IMR-90 (cell line): ENCODE data around the gene MIER1. TPM values are rescaled to one million over a fixed set of nuclear protein-coding genes. Genes with fewer than 3 reads are reported as not detected.

ENCODE experiments used
- ATAC-seq: fragments of 200-7000 bp; cut with Tn5 transposase; 2 replicates; pipeline ENCODE4 v1.9.1; 2020; ENCODE audit warnings: low read depth, mild to moderate bottlenecking, moderate library complexity
- BruUV-seq: library from RNA; stranded (reverse); fragments of 400-500 nt; replicated peaks from 2 replicates; lab custom pipeline; 2021; lab: Mats Ljungman, UMichigan
- CTCF ChIA-PET: fragments of 300-600 bp; formaldehyde crosslinking; extraction: SDS; loops from one replicate; lab custom pipeline; 2021; ENCODE audit warnings: antibody characterized with exemption; lab: Yijun Ruan, JAX
- POLR2A ChIA-PET: fragments of 300-600 bp; sonication (Branson Sonifier 250); formaldehyde crosslinking; loops from one replicate; lab custom pipeline; 2022; ENCODE audit warnings: antibody characterized with exemption; ENCODE audit not compliant: unreplicated experiment; lab: Charles Lee
- DNase-seq: peaks from one replicate; pipeline ENCODE4 v3.0.0; 2013
- H2AFZ ChIP-seq: replicated peaks from 2 replicates; pipeline ENCODE3; 2013; ENCODE audit warnings: low read length, mild to moderate bottlenecking; ENCODE audit not compliant: poor library complexity
- H2AK5ac ChIP-seq: 2 replicates; pipeline ENCODE4 v1.6.1; 2013; ENCODE audit warnings: low read depth, low read length, inconsistent platforms
- H2AK9ac ChIP-seq: replicated peaks from 2 replicates; pipeline ENCODE3; 2013; ENCODE audit warnings: mild to moderate bottlenecking, low read depth, low read length, moderate library complexity; ENCODE audit not compliant: poor library complexity
- H2BK120ac ChIP-seq: 2 replicates; pipeline ENCODE4 v1.6.1; 2013; ENCODE audit warnings: low read depth, low read length, inconsistent platforms
- H2BK15ac ChIP-seq: 3 replicates; pipeline ENCODE4 v1.6.1; 2013; ENCODE audit warnings: low read depth, low read length, inconsistent platforms
- H2BK20ac ChIP-seq: 2 replicates; pipeline ENCODE4 v1.6.1; 2013; ENCODE audit warnings: low read depth, mild to moderate bottlenecking, inconsistent platforms, low read length, moderate library complexity
- H2BK5ac ChIP-seq: 2 replicates; pipeline ENCODE4 v1.6.1; 2013; ENCODE audit warnings: mild to moderate bottlenecking, low read depth, low read length, inconsistent platforms; ENCODE audit not compliant: poor library complexity, severe bottlenecking
- H3K14ac ChIP-seq: replicated peaks from 2 replicates; pipeline ENCODE4 v1.6.1; 2013; ENCODE audit warnings: low read depth, low read length, inconsistent platforms
- H3K18ac ChIP-seq: 2 replicates; pipeline ENCODE4 v1.6.1; 2013; ENCODE audit warnings: low read depth, low read length, control low read depth
- H3K23ac ChIP-seq: 2 replicates; pipeline ENCODE4 v1.6.1; 2013; ENCODE audit warnings: low read depth, low read length, inconsistent platforms
- H3K27ac ChIP-seq: 2 replicates; pipeline ENCODE4 v1.5.1; 2013; ENCODE audit warnings: mild to moderate bottlenecking, control low read depth, low read length; ENCODE audit not compliant: insufficient read depth
- H3K27me3 ChIP-seq: 2 replicates; pipeline ENCODE4 v1.6.1; 2013; ENCODE audit warnings: low read length; ENCODE audit not compliant: control insufficient read depth, insufficient read depth
- H3K36me3 ChIP-seq: 2 replicates; pipeline ENCODE4 v1.6.1; 2013; ENCODE audit warnings: low read length, mixed read lengths; ENCODE audit not compliant: control insufficient read depth, insufficient read depth
- H3K4ac ChIP-seq: 2 replicates; pipeline ENCODE4 v1.6.1; 2013; ENCODE audit warnings: low read depth, low read length, inconsistent platforms
- H3K4me1 ChIP-seq: 2 replicates; pipeline ENCODE4 v1.6.1; 2013; ENCODE audit warnings: low read length, mixed read lengths; ENCODE audit not compliant: control insufficient read depth, insufficient read depth
- H3K4me2 ChIP-seq: 2 replicates; pipeline ENCODE4 v1.6.1; 2013; ENCODE audit warnings: low read depth, mild to moderate bottlenecking, control low read depth, low read length, moderate library complexity
- H3K4me3 ChIP-seq: 2 replicates; pipeline ENCODE4 v1.5.1; 2013; ENCODE audit warnings: low read depth, mild to moderate bottlenecking, control low read depth, low read length, moderate library complexity; ENCODE audit not compliant: insufficient read depth
- H3K56ac ChIP-seq: 2 replicates; pipeline ENCODE4 v1.6.1; 2013; ENCODE audit warnings: low read length, inconsistent platforms; ENCODE audit not compliant: insufficient read depth; ENCODE audit errors: extremely low read depth
- H3K79me1 ChIP-seq, 2 experiments: 2 replicates each; pipeline ENCODE4 v1.6.1; 2013; ENCODE audit warnings: low read length in 2 of 2, inconsistent platforms in 1 of 2, low read depth in 1 of 2
- H3K9ac ChIP-seq: 2 replicates; pipeline ENCODE4 v1.6.1; 2013; ENCODE audit warnings: low read depth, low read length, control low read depth
- H3K9me1 ChIP-seq: 2 replicates; pipeline ENCODE4 v1.6.1; 2013; ENCODE audit warnings: low read length, inconsistent platforms; ENCODE audit not compliant: insufficient read depth
- H3K9me3 ChIP-seq: 2 replicates; pipeline ENCODE4 v1.6.1; 2013; ENCODE audit warnings: low read length; ENCODE audit not compliant: control insufficient read depth, insufficient read depth
- H4K20me1 ChIP-seq: 2 replicates; pipeline ENCODE4 v1.6.1; 2013; ENCODE audit warnings: low read length, inconsistent platforms; ENCODE audit not compliant: insufficient read depth
- H4K5ac ChIP-seq: 2 replicates; pipeline ENCODE4 v1.6.1; 2013; ENCODE audit warnings: mild to moderate bottlenecking, low read depth, low read length, control low read depth
- H4K8ac ChIP-seq, 2 experiments: 2 replicates each; pipeline ENCODE4 v1.6.1; 2013; ENCODE audit warnings: low read depth in 2 of 2, low read length in 2 of 2, control low read depth in 1 of 2, inconsistent platforms in 1 of 2
- H4K91ac ChIP-seq: 2 replicates; pipeline ENCODE4 v1.6.1; 2013; ENCODE audit warnings: low read depth, low read length, inconsistent platforms; ENCODE audit not compliant: insufficient read depth
- BHLHE40 ChIP-seq: fragments of 150-350 bp; IDR thresholded peaks from 2 replicates; pipeline ENCODE4 v1.6.1; 2016; ENCODE audit warnings: mild to moderate bottlenecking, low read depth, low read length
- CEBPB ChIP-seq: IDR thresholded peaks from 2 replicates; pipeline ENCODE4 v1.6.1; 2012; ENCODE audit warnings: low read depth, low read length, improper control_type of control experiment
- CTCF ChIP-seq: conservative IDR thresholded peaks from 2 replicates; pipeline ENCODE4 v1.5.1; 2012; ENCODE audit warnings: mild to moderate bottlenecking, low read depth, low read length, improper control_type of control experiment
- ELK1 ChIP-seq: fragments of 150-350 bp; IDR thresholded peaks from 2 replicates; pipeline ENCODE4 v1.6.1; 2016; ENCODE audit warnings: low read depth, mild to moderate bottlenecking, low read length, moderate library complexity, borderline replicate concordance
- FOS ChIP-seq: fragments of 150-350 bp; IDR thresholded peaks from 2 replicates; pipeline ENCODE4 v1.6.1; 2016; ENCODE audit warnings: low read depth, low read length
- MAZ ChIP-seq: IDR thresholded peaks from 2 replicates; pipeline ENCODE4 v1.6.1; 2012; ENCODE audit warnings: low read depth, mild to moderate bottlenecking, low read length, improper control_type of control experiment, moderate library complexity, borderline replicate concordance
- NFE2L2 ChIP-seq: fragments of 150-350 bp; IDR thresholded peaks from 2 replicates; pipeline ENCODE4 v1.6.1; 2016; ENCODE audit warnings: low read depth, mild to moderate bottlenecking, low read length
- RAD21 ChIP-seq: IDR thresholded peaks from 2 replicates; pipeline ENCODE4 v1.6.1; 2012; ENCODE audit warnings: low read length, improper control_type of control experiment
- RCOR1 ChIP-seq: IDR thresholded peaks from 2 replicates; pipeline ENCODE4 v1.6.1; 2012; ENCODE audit warnings: mild to moderate bottlenecking, low read length, improper control_type of control experiment; ENCODE audit not compliant: insufficient replicate concordance
- RFX5 ChIP-seq: IDR thresholded peaks from 2 replicates; pipeline ENCODE4 v1.8.0; 2012; ENCODE audit warnings: low read depth, mild to moderate bottlenecking, low read length, moderate library complexity
- WGBS, 2 experiments: methylation state at CpG; one replicate each; pipeline versions ENCODE4 v1.1.5 to v1.1.7; 2013; ENCODE audit warnings: missing lambda C conversion rate in 2 of 2; ENCODE audit not compliant: insufficient read length in 1 of 2; ENCODE audit errors: extremely low coverage in 2 of 2; 5-methylcytosine and 5-hydroxymethylcytosine counted together
- dilution Hi-C: fragments of 300-500 bp; cut with HindIII; formaldehyde crosslinking; loops from one replicate; pipeline ENCODE4 v1.14.3; 2018; ENCODE audit warnings: low sequenced_read_pairs; ENCODE audit not compliant: unreplicated experiment
- in situ Hi-C: fragments of 300-500 bp; cut with MboI; formaldehyde crosslinking; loops from 3 replicates; pipeline ENCODE4 v1.14.3; 2019; ENCODE audit warnings: low sequenced_read_pairs, inconsistent platforms, mixed read lengths
- intact Hi-C: fragments of 100-400 bp; cut with micrococcal nuclease; formaldehyde crosslinking; loops from 2 replicates; pipeline ENCODE4 v1.10.0; 2022
- polyA plus RNA-seq, 3 experiments: library from polyadenylated mRNA; depleted of rRNA; stranded (reverse); fragments of >200 nt; gene quantifications; 2 replicates each; pipeline ENCODE4 v1.2.3, GENCODE V29; 2012; ENCODE audit warnings: low replicate concordance in 1 of 3
- total RNA-seq: library from RNA; depleted of rRNA; stranded (reverse); fragments of >200 nt; gene quantifications from 2 replicates; pipeline ENCODE4 v1.2.3, GENCODE V29; 2012
- TF ChIP-seq, protein P1 (sequence below): fragments of 150-350 bp; IDR thresholded peaks from 2 replicates; pipeline ENCODE4 v1.6.1; 2017; ENCODE audit warnings: mild to moderate bottlenecking, antibody characterized with exemption, low read length, low read depth

The MIER1 gene
- total and polyA plus RNA-seq, 2 of the 4 experiments (the other 2 are of a cell fraction), result 5.0 to 11.5 TPM

GRCh38 chr1:66944330-66945274 is 19.8 kb downstream of the MIER1 start:
- H4K91ac ChIP-seq, result no peak overlapping the region
- H3K4me2 ChIP-seq, result no peak overlapping the region
- no peak overlapping the region for H4K5ac ChIP-seq
- no peak overlapping the region for H3K14ac ChIP-seq
- intact Hi-C loops (no loop called here), in situ Hi-C loops (loop anchor here (25.0 kb wide), 2 partner anchors 407 to 1132 kb away; partner anchors contain the start of gene SGIP1), dilution Hi-C loops (no loop called here)
- H3K23ac ChIP-seq, result no peak overlapping the region
- H4K20me1 ChIP-seq, result peaks cover 29% of the 10 kb centered on the region; the same call in 1 of the 2 replicates
- H2AFZ ChIP-seq, result no peak overlapping the region
- no CpG with 5 or more reads among the region's 7 CpGs for WGBS, 2 experiments
- no peak overlapping the region for H3K9ac ChIP-seq
- H3K56ac ChIP-seq, result no peak overlapping the region; the same call in 1 of the 2 replicates
- no peak overlapping the region for H3K18ac ChIP-seq
- BruUV-seq, result no TSS peak
- no peak overlapping the region for H2BK120ac ChIP-seq
- CTCF ChIA-PET, result no interaction called here
- peaks cover 9% of the 10 kb centered on the region for H3K4me1 ChIP-seq
- no peak overlapping the region for H2BK15ac ChIP-seq
- no peak overlapping the region for H3K27ac ChIP-seq
- no peak overlapping the region for H2AK9ac ChIP-seq
- H3K36me3 ChIP-seq, result peaks cover 13% of the 10 kb centered on the region
- H2BK5ac ChIP-seq, result peak overlapping the region; percentile 76
- no peak for TF ChIP-seq NFE2L2
- TF ChIP-seq BHLHE40, result 0 out of 2 replicates have a peak, but pooled peaks have one; percentile 26
- TF ChIP-seq FOS, result peak; percentile 54
- TF ChIP-seq CTCF, result no peak
- no peak for TF ChIP-seq CEBPB
- TF ChIP-seq, protein P1, sequence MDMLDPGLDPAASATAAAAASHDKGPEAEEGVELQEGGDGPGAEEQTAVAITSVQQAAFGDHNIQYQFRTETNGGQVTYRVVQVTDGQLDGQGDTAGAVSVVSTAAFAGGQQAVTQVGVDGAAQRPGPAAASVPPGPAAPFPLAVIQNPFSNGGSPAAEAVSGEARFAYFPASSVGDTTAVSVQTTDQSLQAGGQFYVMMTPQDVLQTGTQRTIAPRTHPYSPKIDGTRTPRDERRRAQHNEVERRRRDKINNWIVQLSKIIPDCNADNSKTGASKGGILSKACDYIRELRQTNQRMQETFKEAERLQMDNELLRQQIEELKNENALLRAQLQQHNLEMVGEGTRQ, result no peak
- TF ChIP-seq RFX5, result no peak
- no peak for TF ChIP-seq RCOR1
- TF ChIP-seq MAZ, result no peak
- no peak for TF ChIP-seq RAD21
- TF ChIP-seq ELK1, result no peak
- no peak overlapping the region for H3K4me3 ChIP-seq
- H3K9me1 ChIP-seq, result peaks cover 10% of the 10 kb centered on the region
- peak; percentile 85 for DNase-seq
- H2AK5ac ChIP-seq, result 0 out of 2 replicates have a peak overlapping the region, but pooled peaks have one; percentile 48
- peak; percentile 97 for ATAC-seq
- H3K9me3 ChIP-seq, result no peaks in the 10 kb centered on the region
- H2BK20ac ChIP-seq, result peak overlapping the region; percentile 69; the same call in 1 of the 2 replicates
- H4K8ac ChIP-seq, result no peak overlapping the region; a peak in 1 of 4 replicates
- no peaks in the 10 kb centered on the region for H3K27me3 ChIP-seq
- peaks cover 19 to 43% of the 10 kb centered on the region in 2 experiments for H3K79me1 ChIP-seq
- POLR2A ChIA-PET, result no interaction called here
- peak overlapping the region; percentile 48; the same call in 1 of the 2 replicates for H3K4ac ChIP-seq
